Stomach (tissue), 9 donors: ENCODE measurements around the gene CRYBA4. TPM values are rescaled to one million over a fixed set of nuclear protein-coding genes. Genes with fewer than 3 reads are reported as not detected.

Experiments
- DNase-seq, 2 donors: peaks; one replicate each; pipeline versions ENCODE4 v3.0.0 to v3.0.0-alpha.2; 2013 to 2019
- H3K27ac ChIP-seq, 5 donors: fragments of 200-600 bp in 4 of 5; sonication (generic) in 4 of 5; one replicate each; pipeline ENCODE4 v1.5.1; 2013 to 2019; ENCODE audit warnings: mild to moderate bottlenecking in 1 of 5, moderate library complexity in 1 of 5
- H3K27me3 ChIP-seq, 3 donors: fragments of 200-600 bp; sonication (generic); one replicate each; pipeline ENCODE4 v1.5.1; 2017 to 2019; ENCODE audit warnings: mixed run types in 1 of 3
- H3K36me3 ChIP-seq, 4 donors: fragments of 200-600 bp; sonication (generic); 1 replicate in 3 of 4; 2 replicates in 1 of 4; pipeline ENCODE4 v1.5.1; 2016 to 2019
- H3K4me1 ChIP-seq, 4 donors: fragments of 200-600 bp; sonication (generic); one replicate each; pipeline ENCODE4 v1.5.1; 2016 to 2019
- H3K4me3 ChIP-seq, 4 donors: fragments of 200-600 bp; sonication (generic) in 3 of 4; one replicate each; pipeline ENCODE4 v1.5.1; 2016 to 2019; ENCODE audit warnings: mild to moderate bottlenecking in 1 of 4
- H3K9me3 ChIP-seq, 4 donors: fragments of 200-600 bp; sonication (generic); one replicate each; pipeline ENCODE4 v1.5.1; 2016 to 2019
- CTCF ChIP-seq, 7 experiments: fragments of 450-650 bp in 4 of 7; fragments of 200-600 bp in 3 of 7; sonication (generic) in 3 of 7; IDR thresholded peaks; one replicate each; pipeline ENCODE4 v1.5.1; 2016 to 2019; ENCODE audit warnings: antibody characterized with exemption in 7 of 7, control low read depth in 2 of 7, mild to moderate bottlenecking in 1 of 7
- EP300 ChIP-seq: sonication (generic); formaldehyde crosslinking; IDR thresholded peaks from one replicate; pipeline ENCODE4 v1.6.1; 2017; ENCODE audit warnings: antibody characterized with exemption
- POLR2A ChIP-seq, 4 donors: fragments of 450-650 bp; IDR thresholded peaks; one replicate each; pipeline ENCODE4 v1.6.1; 2016; ENCODE audit warnings: antibody characterized with exemption in 4 of 4, control low read depth in 2 of 4, mild to moderate bottlenecking in 1 of 4, moderate library complexity in 1 of 4
- POLR2AphosphoS5 ChIP-seq, 3 donors: sonication (generic); formaldehyde crosslinking; IDR thresholded peaks; one replicate each; pipeline ENCODE4 v1.6.1; 2016; ENCODE audit warnings: antibody characterized with exemption in 3 of 3
- WGBS, 5 donors: extraction: QIAGEN DNeasy Blood & Tissue Kit in 3 of 5; methylation state at CpG; one replicate each; pipeline versions ENCODE4 v1.1.5 to v1.1.7; 2013 to 2018; 5-methylcytosine and 5-hydroxymethylcytosine counted together
- intact Hi-C: fragments of 100-400 bp; cut with DNase I; formaldehyde crosslinking; loops from one replicate; pipeline ENCODE4 v1.15.1; 2023; ENCODE audit warnings: low total_unique reads
- polyA plus RNA-seq, 3 donors: library from polyadenylated mRNA; stranded (reverse); fragments of 200-250 nt; gene quantifications; one replicate each; pipeline ENCODE4 v1.2.3, GENCODE V29; 2013
- total RNA-seq, 5 donors: library from RNA; depleted of rRNA; stranded (reverse); fragments of >200 nt; gene quantifications; one replicate each; pipeline versions ENCODE4 v1.1.0 to v1.2.3, GENCODE V29; 2014 to 2016
- donor health status: healthy with polysubstance abuse.
- donor health status: Bipolar disorder and iron deficiency.
- donor health status: healthy.

CRYBA4 gene
- total and polyA plus RNA-seq, 8 donors, result not detected

DNA sequence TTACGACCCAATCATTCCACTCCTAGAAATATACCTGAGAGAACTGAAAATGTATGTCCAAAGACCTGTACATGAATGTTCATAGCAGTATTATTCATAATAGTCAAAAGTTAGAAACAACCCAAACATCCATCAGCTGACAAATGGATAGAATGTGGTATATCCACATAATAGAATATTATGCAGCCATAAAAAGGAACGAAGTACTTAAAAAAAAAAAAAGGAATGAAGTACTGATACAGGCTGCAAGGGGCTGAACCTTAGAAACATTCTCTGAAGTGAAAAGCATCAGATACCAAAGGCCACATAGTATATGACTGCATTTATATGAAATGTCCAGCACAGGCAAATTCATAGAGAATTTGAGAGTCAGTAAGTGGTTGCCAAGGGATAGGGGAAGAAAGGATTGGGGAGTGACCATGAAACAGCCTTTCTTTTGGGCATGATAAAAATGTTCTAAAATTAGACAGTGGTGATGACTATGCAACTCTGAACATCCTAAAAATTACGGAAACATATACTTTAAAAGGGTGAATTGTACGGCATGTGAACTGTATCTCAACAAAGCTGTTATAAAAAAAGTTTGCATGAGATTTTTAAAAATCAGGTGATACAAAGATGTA, 33.7 kb upstream of the CRYBA4 start:
- Histone ChIP-seq H3K4me1 (peaks cover 6 to 57% (median 31%) of the 10 kb centered on the region in 4 donors), H3K27ac (peak overlapping the region in 2 of 5 donors; percentile 83 to 92)

GRCh38 chr22:26588729-26589366, 32.9 kb upstream of the CRYBA4 start:
- H3K9me3 ChIP-seq, result no peaks in the 10 kb centered on the region
- peaks cover 6 to 57% (median 31%) of the 10 kb centered on the region in 4 donors for H3K4me1 ChIP-seq
- TF ChIP-seq POLR2AphosphoS5 (IDR thresholded peaks at IDR 0.05), result no peak
- no peak for TF ChIP-seq EP300
- TF ChIP-seq POLR2A (IDR thresholded peaks at IDR 0.05), result no peak
- TF ChIP-seq CTCF (IDR thresholded peaks at IDR 0.05), result no peak
- H3K36me3 ChIP-seq, result no peaks in the 10 kb centered on the region
- H3K27me3 ChIP-seq, result peaks cover 0 to 1% (median 0%) of the 10 kb centered on the region in 3 donors
- DNase-seq, result no peak
- peak overlapping the region; percentile 74 to 92 (median 85) for H3K27ac ChIP-seq
- 55 to 63% (median 56%) methylated on average over 13 to 14 of the region's 14 CpGs for WGBS, 5 donors
- H3K4me3 ChIP-seq, result peak overlapping the region; percentile 88 to 94 (median 92)
- intact Hi-C loops, result no loop called here

More for the DNA sequence above, 33.7 kb upstream of the CRYBA4 start:
- WGBS, 5 donors, result 87 to 98% (median 94%) methylated on average over 4 of the region's 4 CpGs
- Histone ChIP-seq H3K9me3 (no peaks in the 10 kb centered on the region), H3K4me3 (peak overlapping the region in 2 of 4 donors; percentile 88 to 93), H3K36me3 (no peaks in the 10 kb centered on the region), H3K27me3 (no peaks in the 10 kb centered on the region)
- intact Hi-C loops, result no loop called here
- TF ChIP-seq CTCF (IDR thresholded peaks at IDR 0.05), result no peak
- TF ChIP-seq POLR2A (IDR thresholded peaks at IDR 0.05), result no peak
- TF ChIP-seq POLR2AphosphoS5 (IDR thresholded peaks at IDR 0.05), result no peak
- no peak for TF ChIP-seq EP300
- no peak for DNase-seq

DNA sequence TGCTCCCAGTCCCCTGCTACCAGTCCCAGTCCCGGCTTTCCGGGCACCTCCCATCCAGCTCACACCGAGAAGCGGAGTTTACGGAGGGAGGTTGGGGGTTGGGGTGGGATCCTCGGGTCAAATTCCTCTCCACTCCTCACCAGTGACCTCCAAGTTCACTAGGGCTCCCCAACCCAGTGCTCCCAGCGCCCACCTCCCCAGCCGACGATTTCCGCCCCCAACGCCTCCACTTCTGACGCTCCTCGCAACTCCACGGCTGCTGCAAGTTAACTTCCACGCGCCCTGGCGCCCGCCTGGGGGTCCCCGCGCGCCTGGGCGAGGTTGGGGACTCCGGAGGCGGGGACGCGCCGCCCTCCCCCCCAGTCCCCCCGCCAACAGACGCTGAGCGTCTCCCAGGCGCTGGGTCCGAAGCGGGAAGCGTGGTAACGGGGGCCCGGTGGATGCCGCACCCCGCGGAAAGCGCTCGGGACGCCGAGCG, 32.4 kb upstream of the CRYBA4 start:
- H3K4me1 ChIP-seq, result peaks cover 6 to 57% (median 31%) of the 10 kb centered on the region in 4 donors
- H3K27me3 ChIP-seq, result peaks cover 0 to 7% (median 0%) of the 10 kb centered on the region in 3 donors
- H3K27ac ChIP-seq, result peak overlapping the region; percentile 74 to 92 (median 85)
- no peak for TF ChIP-seq CTCF (IDR thresholded peaks at IDR 0.05)
- no peak for TF ChIP-seq POLR2A (IDR thresholded peaks at IDR 0.05)
- no peak for TF ChIP-seq EP300
- intact Hi-C loops, result no loop called here
- H3K4me3 ChIP-seq, result peak overlapping the region; percentile 88 to 94 (median 92)
- H3K9me3 ChIP-seq, result no peaks in the 10 kb centered on the region
- 0 to 1% (median 1%) methylated on average over 16 to 44 of the region's 44 CpGs for WGBS, 5 donors
- DNase-seq, result peak; percentile 38 to 62
- no peaks in the 10 kb centered on the region for H3K36me3 ChIP-seq

DNA sequence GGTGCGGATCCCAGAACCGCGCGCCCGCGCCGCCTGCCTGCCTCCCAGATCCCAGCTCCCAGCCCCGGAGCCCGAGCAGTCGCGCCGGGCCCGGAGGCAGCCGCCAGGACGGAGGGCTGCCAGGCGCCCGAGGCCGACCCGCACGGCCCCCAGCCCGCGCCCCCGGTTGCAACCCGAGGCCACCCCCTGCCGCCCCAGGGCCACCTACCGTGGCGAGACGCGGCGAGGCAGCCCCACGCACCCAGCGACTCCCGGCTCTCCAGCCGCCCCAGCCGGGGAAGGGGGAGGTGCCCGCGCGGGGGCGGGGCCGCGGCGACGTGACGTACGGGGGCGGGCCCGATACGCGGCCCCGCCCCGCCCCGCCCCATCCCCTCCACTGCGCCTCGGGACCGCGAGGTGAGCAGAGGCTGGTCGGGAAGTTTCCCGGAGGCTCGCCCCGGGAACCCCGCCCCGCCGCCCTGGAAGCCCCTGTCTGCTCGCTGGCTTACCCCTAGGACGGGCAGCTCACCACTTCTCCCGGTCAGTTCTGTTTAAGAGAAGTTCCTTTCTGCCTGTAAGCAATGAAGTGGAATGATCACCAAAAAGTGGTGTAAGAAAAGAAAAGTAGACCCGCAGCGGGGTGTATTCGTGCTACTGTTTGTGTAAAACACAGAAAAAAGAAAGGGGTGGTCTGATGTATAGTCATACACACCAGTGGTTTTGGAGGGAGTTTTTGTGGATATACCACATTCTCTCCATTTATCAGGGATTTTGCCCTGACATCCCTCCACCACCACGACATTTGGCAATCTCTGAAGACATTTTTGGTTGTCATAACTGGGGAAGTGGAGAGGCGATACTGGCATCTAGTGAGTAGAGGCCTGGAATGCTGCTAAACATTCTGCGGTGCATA, 31.7 kb upstream of the CRYBA4 start, which contains the start of gene TPST2:
TPST2 (minus strand) TSS at position 288 of the 892 bp plus-strand sequence. CDS start 48,502 bp downstream, outside the sequence.
- 1 to 3% (median 2%) methylated on average over 8 to 70 of the region's 72 CpGs for WGBS, 5 donors

More for the DNA sequence above, 31.7 kb upstream of the CRYBA4 start, which contains the start of gene TPST2:
- H3K27ac ChIP-seq, result peak within 1 kb of the TSS; percentile 79 to 92 (median 85)
- peak within 1 kb of the TSS; percentile 88 to 94 (median 92) for H3K4me3 ChIP-seq
- TF ChIP-seq POLR2A (IDR thresholded peaks at IDR 0.05), result peak in 1 of 4 donors; percentile 16
- TF ChIP-seq CTCF (IDR thresholded peaks at IDR 0.05), result no peak
- no peak for TF ChIP-seq EP300
- peak in 2 of 3 donors; percentile 79 to 85 for TF ChIP-seq POLR2AphosphoS5 (IDR thresholded peaks at IDR 0.05)
- H3K4me1 ChIP-seq, result peaks cover 6 to 53% (median 28%) of the 10 kb centered on the region in 4 donors
- intact Hi-C loops, result no loop called here
- H3K9me3 ChIP-seq, result no peaks in the 10 kb centered on the region
- H3K27me3 ChIP-seq, result peaks cover 0 to 10% (median 0%) of the 10 kb centered on the region in 3 donors
- DNase-seq, result peak; percentile 83 to 93
- H3K36me3 ChIP-seq, result no peaks in the 10 kb centered on the region
